Measurements from ENCODE around the gene SLC12A2. TPM values are rescaled to one million over a fixed set of nuclear protein-coding genes. Genes with fewer than 3 reads are reported as not detected.

SLC12A2 gene
- total and polyA plus RNA-seq, 2 of the 4 experiments (the other 2 are of a cell fraction) = 5.6 to 30.3 TPM

DNA sequence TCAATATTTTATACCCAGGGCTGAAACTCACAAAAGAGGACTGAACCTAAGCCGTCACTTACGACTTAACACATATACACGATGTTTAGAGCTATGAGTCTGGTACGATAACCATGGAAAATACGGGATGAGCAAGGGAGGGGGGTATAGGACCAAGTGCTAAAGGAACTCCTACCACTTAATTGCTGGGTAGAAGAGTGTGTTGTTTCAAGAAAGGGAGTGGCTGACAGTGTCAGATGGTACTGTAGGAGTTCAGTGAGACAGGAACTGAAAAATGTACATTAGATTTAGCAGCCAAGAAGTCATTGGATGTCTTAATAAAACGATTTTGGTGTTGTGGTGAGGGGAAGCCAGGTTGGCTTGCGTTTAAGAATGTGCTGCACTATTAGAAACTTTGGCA lies 21.6 kb downstream of the SLC12A2 start:
- ATAC-seq (ENCODE audit: low read depth) (no peak), DNase-seq (no peak)
- no peaks in the 10 kb centered on the region for H3K36me3 ChIP-seq (ENCODE audit: control insufficient read depth, insufficient read depth, low read length)
- ChIA-PET CTCF (interaction anchor here (0.6 kb wide), 1 partner anchor 41 kb away, joined by 4 read pairs; no protein-coding TSS in a partner anchor), POLR2A (ENCODE audit: unreplicated experiment) (no interaction called here)
- no peak overlapping the region for H4K91ac ChIP-seq (ENCODE audit: insufficient read depth, low read depth, low read length)
- no peak overlapping the region for H2BK15ac ChIP-seq (ENCODE audit: low read depth, low read length)
- H3K23ac ChIP-seq (ENCODE audit: low read depth, low read length) = no peak overlapping the region
- no TSS peak for BruUV-seq (replicated peaks)
- TF ChIP-seq, protein P1, sequence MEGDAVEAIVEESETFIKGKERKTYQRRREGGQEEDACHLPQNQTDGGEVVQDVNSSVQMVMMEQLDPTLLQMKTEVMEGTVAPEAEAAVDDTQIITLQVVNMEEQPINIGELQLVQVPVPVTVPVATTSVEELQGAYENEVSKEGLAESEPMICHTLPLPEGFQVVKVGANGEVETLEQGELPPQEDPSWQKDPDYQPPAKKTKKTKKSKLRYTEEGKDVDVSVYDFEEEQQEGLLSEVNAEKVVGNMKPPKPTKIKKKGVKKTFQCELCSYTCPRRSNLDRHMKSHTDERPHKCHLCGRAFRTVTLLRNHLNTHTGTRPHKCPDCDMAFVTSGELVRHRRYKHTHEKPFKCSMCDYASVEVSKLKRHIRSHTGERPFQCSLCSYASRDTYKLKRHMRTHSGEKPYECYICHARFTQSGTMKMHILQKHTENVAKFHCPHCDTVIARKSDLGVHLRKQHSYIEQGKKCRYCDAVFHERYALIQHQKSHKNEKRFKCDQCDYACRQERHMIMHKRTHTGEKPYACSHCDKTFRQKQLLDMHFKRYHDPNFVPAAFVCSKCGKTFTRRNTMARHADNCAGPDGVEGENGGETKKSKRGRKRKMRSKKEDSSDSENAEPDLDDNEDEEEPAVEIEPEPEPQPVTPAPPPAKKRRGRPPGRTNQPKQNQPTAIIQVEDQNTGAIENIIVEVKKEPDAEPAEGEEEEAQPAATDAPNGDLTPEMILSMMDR (conservative IDR thresholded peaks at IDR 0.05; ENCODE audit: low read depth, low read length) = no peak
- TF ChIP-seq CEBPB (IDR thresholded peaks at IDR 0.05; ENCODE audit: low read depth, low read length) (no peak), NFE2L2 (IDR thresholded peaks at IDR 0.05; ENCODE audit: low read depth, low read length) (no peak), MXI1 (IDR thresholded peaks at IDR 0.05; ENCODE audit: borderline replicate concordance, low read depth, low read length) (no peak), POLR2A (IDR thresholded peaks at IDR 0.05; ENCODE audit: low read depth, low read length) (no peak), CHD1 (IDR thresholded peaks at IDR 0.05; ENCODE audit: low read depth, low read length) (no peak), RFX5 (IDR thresholded peaks at IDR 0.05; ENCODE audit: low read depth, low read length) (no peak), BHLHE40 (IDR thresholded peaks at IDR 0.05; ENCODE audit: low read depth, low read length) (no peak), SMC3 (IDR thresholded peaks at IDR 0.05; ENCODE audit: low read depth, low read length) (no peak), MAFK (IDR thresholded peaks at IDR 0.05; ENCODE audit: low read depth, low read length) (no peak), RCOR1 (IDR thresholded peaks at IDR 0.05; ENCODE audit: insufficient replicate concordance, low read length) (no peak), MAZ (IDR thresholded peaks at IDR 0.05; ENCODE audit: borderline replicate concordance, low read depth, low read length) (no peak), RAD21 (IDR thresholded peaks at IDR 0.05; ENCODE audit: low read length) (no peak), FOS (IDR thresholded peaks at IDR 0.05; ENCODE audit: low read depth, low read length) (no peak)
- TF ChIP-seq, protein P2, sequence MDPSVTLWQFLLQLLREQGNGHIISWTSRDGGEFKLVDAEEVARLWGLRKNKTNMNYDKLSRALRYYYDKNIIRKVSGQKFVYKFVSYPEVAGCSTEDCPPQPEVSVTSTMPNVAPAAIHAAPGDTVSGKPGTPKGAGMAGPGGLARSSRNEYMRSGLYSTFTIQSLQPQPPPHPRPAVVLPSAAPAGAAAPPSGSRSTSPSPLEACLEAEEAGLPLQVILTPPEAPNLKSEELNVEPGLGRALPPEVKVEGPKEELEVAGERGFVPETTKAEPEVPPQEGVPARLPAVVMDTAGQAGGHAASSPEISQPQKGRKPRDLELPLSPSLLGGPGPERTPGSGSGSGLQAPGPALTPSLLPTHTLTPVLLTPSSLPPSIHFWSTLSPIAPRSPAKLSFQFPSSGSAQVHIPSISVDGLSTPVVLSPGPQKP (IDR thresholded peaks at IDR 0.05; ENCODE audit: borderline replicate concordance, low read depth, low read length) = no peak
- TF ChIP-seq, protein P3, sequence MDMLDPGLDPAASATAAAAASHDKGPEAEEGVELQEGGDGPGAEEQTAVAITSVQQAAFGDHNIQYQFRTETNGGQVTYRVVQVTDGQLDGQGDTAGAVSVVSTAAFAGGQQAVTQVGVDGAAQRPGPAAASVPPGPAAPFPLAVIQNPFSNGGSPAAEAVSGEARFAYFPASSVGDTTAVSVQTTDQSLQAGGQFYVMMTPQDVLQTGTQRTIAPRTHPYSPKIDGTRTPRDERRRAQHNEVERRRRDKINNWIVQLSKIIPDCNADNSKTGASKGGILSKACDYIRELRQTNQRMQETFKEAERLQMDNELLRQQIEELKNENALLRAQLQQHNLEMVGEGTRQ (IDR thresholded peaks at IDR 0.05; ENCODE audit: low read depth, low read length) = no peak
- H2BK5ac ChIP-seq (ENCODE audit: low read depth, low read length, poor library complexity, severe bottlenecking) = no peak overlapping the region
- peaks cover 9 to 12% of the 10 kb centered on the region in 2 experiments for H3K79me1 ChIP-seq (ENCODE audit: low read depth in 1 of 2, low read length in 2 of 2)
- H3K4me2 ChIP-seq (ENCODE audit: low read depth, low read length) = no peak overlapping the region
- no peaks in the 10 kb centered on the region for H3K4me1 ChIP-seq (ENCODE audit: control insufficient read depth, insufficient read depth, low read length)
- H4K20me1 ChIP-seq (ENCODE audit: insufficient read depth, low read length) = no peaks in the 10 kb centered on the region
- no peak overlapping the region for H2AFZ ChIP-seq (replicated peaks; ENCODE audit: low read length, poor library complexity)
- no peak overlapping the region for H2BK20ac ChIP-seq (ENCODE audit: low read depth, low read length)
- in situ Hi-C loops (cut with MboI; ENCODE audit: low sequenced_read_pairs) = no loop called here
- H3K4ac ChIP-seq (ENCODE audit: low read depth, low read length) = no peak overlapping the region
- H3K9ac ChIP-seq (ENCODE audit: low read depth, low read length) = no peak overlapping the region
- intact Hi-C loops (cut with micrococcal nuclease) = no loop called here
- no peak overlapping the region for H4K5ac ChIP-seq (ENCODE audit: low read depth, low read length)
- H2BK120ac ChIP-seq (ENCODE audit: low read depth, low read length) = no peak overlapping the region
- H3K56ac ChIP-seq (ENCODE audit: extremely low read depth, insufficient read depth, low read length) = no peak overlapping the region
- no peak overlapping the region for H3K14ac ChIP-seq (replicated peaks; ENCODE audit: low read depth, low read length)
- H2AK5ac ChIP-seq (ENCODE audit: low read depth, low read length) = no peak overlapping the region
- H3K27ac ChIP-seq (ENCODE audit: insufficient read depth, low read length) = no peak overlapping the region
- no peak overlapping the region for H2AK9ac ChIP-seq (replicated peaks; ENCODE audit: low read depth, low read length, poor library complexity)
- H3K9me3 ChIP-seq (ENCODE audit: control insufficient read depth, insufficient read depth, low read length) = no peaks in the 10 kb centered on the region
- no CpG with 5 or more reads among the region's 7 CpGs for WGBS, 2 experiments (ENCODE audit: extremely low coverage in 2 of 2, insufficient read length in 1 of 2)
- H4K8ac ChIP-seq (ENCODE audit: low read depth in 2 of 2, low read length in 2 of 2) = no peak overlapping the region
- dilution Hi-C loops (cut with HindIII; ENCODE audit: low sequenced_read_pairs, unreplicated experiment) = no loop called here
- H3K4me3 ChIP-seq (ENCODE audit: insufficient read depth, low read depth, low read length) = no peak overlapping the region
- no peak overlapping the region for H3K18ac ChIP-seq (ENCODE audit: low read depth, low read length)
- no peaks in the 10 kb centered on the region for H3K9me1 ChIP-seq (ENCODE audit: insufficient read depth, low read length)
- no peaks in the 10 kb centered on the region for H3K27me3 ChIP-seq (ENCODE audit: control insufficient read depth, insufficient read depth, low read length)

All from IMR-90 (cell line).